B cell (primary cell): ENCODE results near the gene PCSK6.

Experiments used
- EZH2 ChIP-seq: IDR thresholded peaks from 2 replicates; pipeline ENCODE4 v1.6.1; 2012; ENCODE audit warnings: borderline replicate concordance, low read depth, mild to moderate bottlenecking, moderate library complexity, low read length; ENCODE audit not compliant: insufficient read depth, poor library complexity, severe bottlenecking
- TF ChIP-seq, protein P1 (sequence below): fragments of 200-600 bp; IDR thresholded peaks from one replicate; pipeline ENCODE4 v1.8.0; 2022; ENCODE audit warnings: antibody characterized with exemption, mild to moderate bottlenecking

DNA sequence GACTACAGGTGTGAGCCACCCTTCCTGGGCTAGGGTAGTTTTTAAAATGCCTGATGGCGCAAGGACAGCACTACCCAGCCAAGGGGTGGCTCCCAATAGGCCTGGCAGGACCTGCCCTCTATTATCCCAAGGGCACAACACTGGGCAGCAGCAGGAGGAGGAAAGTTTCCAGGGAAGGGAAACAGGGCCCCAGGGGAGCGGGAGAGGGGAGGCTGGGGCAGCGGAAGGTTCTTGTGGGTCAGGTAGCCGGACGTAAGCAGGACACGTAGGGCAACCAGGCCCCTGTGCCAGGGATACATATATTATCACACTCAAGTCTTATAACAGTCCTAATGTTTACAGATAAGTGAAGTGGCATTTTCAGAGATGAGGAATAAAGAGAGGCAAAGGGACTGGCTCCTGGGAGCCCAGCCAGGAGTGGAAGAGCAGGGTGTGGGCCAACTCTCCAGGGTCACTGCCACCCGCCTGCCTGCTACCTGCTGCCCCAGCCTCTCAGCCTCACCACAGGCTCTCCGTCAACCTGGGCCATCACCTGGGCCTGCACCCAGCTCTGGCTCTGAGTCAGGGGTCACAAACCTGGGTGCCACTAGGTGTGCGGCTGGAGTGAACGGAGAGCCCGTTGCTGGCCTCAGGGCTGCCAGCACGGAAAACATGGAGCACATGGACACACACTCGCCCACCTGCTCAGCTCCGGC, 121.3 kb downstream of the PCSK6 start:
- TF ChIP-seq, protein P1, sequence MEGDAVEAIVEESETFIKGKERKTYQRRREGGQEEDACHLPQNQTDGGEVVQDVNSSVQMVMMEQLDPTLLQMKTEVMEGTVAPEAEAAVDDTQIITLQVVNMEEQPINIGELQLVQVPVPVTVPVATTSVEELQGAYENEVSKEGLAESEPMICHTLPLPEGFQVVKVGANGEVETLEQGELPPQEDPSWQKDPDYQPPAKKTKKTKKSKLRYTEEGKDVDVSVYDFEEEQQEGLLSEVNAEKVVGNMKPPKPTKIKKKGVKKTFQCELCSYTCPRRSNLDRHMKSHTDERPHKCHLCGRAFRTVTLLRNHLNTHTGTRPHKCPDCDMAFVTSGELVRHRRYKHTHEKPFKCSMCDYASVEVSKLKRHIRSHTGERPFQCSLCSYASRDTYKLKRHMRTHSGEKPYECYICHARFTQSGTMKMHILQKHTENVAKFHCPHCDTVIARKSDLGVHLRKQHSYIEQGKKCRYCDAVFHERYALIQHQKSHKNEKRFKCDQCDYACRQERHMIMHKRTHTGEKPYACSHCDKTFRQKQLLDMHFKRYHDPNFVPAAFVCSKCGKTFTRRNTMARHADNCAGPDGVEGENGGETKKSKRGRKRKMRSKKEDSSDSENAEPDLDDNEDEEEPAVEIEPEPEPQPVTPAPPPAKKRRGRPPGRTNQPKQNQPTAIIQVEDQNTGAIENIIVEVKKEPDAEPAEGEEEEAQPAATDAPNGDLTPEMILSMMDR = no peak
- no peak for TF ChIP-seq EZH2
